HepG2 (cell line): ENCODE data around the gene NGDN. TPM values are rescaled to one million over a fixed set of nuclear protein-coding genes. Genes with fewer than 3 reads are reported as not detected.

Experiments
- GABPA ChIP-seq, 2 experiments: IDR thresholded peaks; 2 replicates each; pipeline ENCODE4 v1.6.1; 2011 to 2016; ENCODE audit warnings: low read depth in 2 of 2, low read length in 1 of 2, missing biosample characterization in 1 of 2, missing genetic modification characterization in 1 of 2
- GRHL1 ChIP-seq: sonication (generic); formaldehyde crosslinking; conservative IDR thresholded peaks from 2 replicates; pipeline ENCODE4 v1.8.0; 2022; ENCODE audit warnings: missing genetic modification reagents
- HES4 ChIP-seq: sonication (generic); formaldehyde crosslinking; IDR thresholded peaks from 2 replicates; pipeline ENCODE4 v1.9.0; 2021; ENCODE audit warnings: mild to moderate bottlenecking, missing genetic modification reagents, borderline replicate concordance
- JDP2 ChIP-seq: sonication (generic); formaldehyde crosslinking; IDR thresholded peaks from 2 replicates; pipeline ENCODE4 v1.8.1; 2022; ENCODE audit warnings: missing genetic modification reagents, borderline replicate concordance
- KMT2B ChIP-seq: IDR thresholded peaks from 2 replicates; pipeline ENCODE4 v1.6.1; 2016; ENCODE audit warnings: missing genetic modification reagents, missing compliant biosample characterization
- MAFG ChIP-seq: sonication (generic); formaldehyde crosslinking; IDR thresholded peaks from 2 replicates; pipeline ENCODE4 v1.5.1; 2020; ENCODE audit warnings: mild to moderate bottlenecking, missing genetic modification reagents
- MBD4 ChIP-seq: IDR thresholded peaks from 2 replicates; pipeline ENCODE4 v1.6.1; 2012; ENCODE audit warnings: low read length, inconsistent platforms, borderline replicate concordance
- PITX1 ChIP-seq: sonication (generic); formaldehyde crosslinking; IDR thresholded peaks from 2 replicates; pipeline ENCODE4 v1.5.1; 2020; ENCODE audit warnings: mild to moderate bottlenecking, missing genetic modification reagents
- RBAK ChIP-seq: sonication (generic); formaldehyde crosslinking; IDR thresholded peaks from 2 replicates; pipeline ENCODE4 v1.5.1; 2020; ENCODE audit warnings: mild to moderate bottlenecking, missing genetic modification reagents
- RERE ChIP-seq: IDR thresholded peaks from 2 replicates; pipeline ENCODE4 v1.6.1; 2016; ENCODE audit warnings: low read depth, missing genetic modification reagents, missing compliant biosample characterization
- TEAD2 ChIP-seq: sonication (generic); formaldehyde crosslinking; IDR thresholded peaks from 2 replicates; pipeline ENCODE4 v1.9.0; 2021; ENCODE audit warnings: missing genetic modification reagents
- ZFP37 ChIP-seq: sonication (generic); formaldehyde crosslinking; IDR thresholded peaks from 2 replicates; pipeline ENCODE4 v1.4.0; 2020; ENCODE audit warnings: missing genetic modification reagents, borderline replicate concordance
- ZFP82 ChIP-seq: sonication (generic); formaldehyde crosslinking; IDR thresholded peaks from 2 replicates; pipeline ENCODE4 v1.5.1; 2020; ENCODE audit warnings: mild to moderate bottlenecking, missing genetic modification reagents, borderline replicate concordance
- ZMYM3 ChIP-seq: sonication (generic); formaldehyde crosslinking; IDR thresholded peaks from 2 replicates; pipeline ENCODE4 v1.5.1; 2020; ENCODE audit warnings: mild to moderate bottlenecking, missing genetic modification reagents
- ZNF225 ChIP-seq: sonication (generic); formaldehyde crosslinking; IDR thresholded peaks from 2 replicates; pipeline ENCODE4 v1.4.0; 2020; ENCODE audit warnings: mild to moderate bottlenecking, missing genetic modification reagents
- ZNF263 ChIP-seq: sonication (generic); formaldehyde crosslinking; IDR thresholded peaks from 2 replicates; pipeline ENCODE4 v1.4.0; 2020; ENCODE audit warnings: missing genetic modification reagents
- ZNF891 ChIP-seq: sonication (generic); formaldehyde crosslinking; IDR thresholded peaks from 2 replicates; pipeline ENCODE4 v1.5.0; 2020; ENCODE audit warnings: mild to moderate bottlenecking, missing genetic modification reagents
- polyA plus RNA-seq, 8 experiments: library from polyadenylated mRNA; depleted of rRNA in 3 of 8; stranded (reverse) in 7 of 8; unstranded in 1 of 8; fragments of >200 nt; fragmentation: Illumina TruSeq in 4 of 8; extraction: Trizol in 4 of 8; gene quantifications; 2 replicates each; pipeline versions ENCODE4 v1.2.1 to v1.2.3, GENCODE V29; 2011 to 2016; ENCODE audit warnings: low read depth in 4 of 8, missing spikeins in 1 of 8, mixed read lengths in 1 of 8; ENCODE audit not compliant: insufficient read depth in 1 of 8
- total RNA-seq, 5 experiments: library from RNA; depleted of rRNA; stranded (reverse); fragments of >200 nt; fragmentation: Illumina TruSeq; extraction: Trizol; gene quantifications; 2 replicates each; pipeline ENCODE4 v1.2.3, GENCODE V29; 2016; ENCODE audit warnings: low read depth in 1 of 5

Gene NGDN
- total and polyA plus RNA-seq, 2 of the 13 experiments (the other 11 are each of a cell fraction or from before 2014, with no cell fraction given): 154 to 216 TPM

DNA sequence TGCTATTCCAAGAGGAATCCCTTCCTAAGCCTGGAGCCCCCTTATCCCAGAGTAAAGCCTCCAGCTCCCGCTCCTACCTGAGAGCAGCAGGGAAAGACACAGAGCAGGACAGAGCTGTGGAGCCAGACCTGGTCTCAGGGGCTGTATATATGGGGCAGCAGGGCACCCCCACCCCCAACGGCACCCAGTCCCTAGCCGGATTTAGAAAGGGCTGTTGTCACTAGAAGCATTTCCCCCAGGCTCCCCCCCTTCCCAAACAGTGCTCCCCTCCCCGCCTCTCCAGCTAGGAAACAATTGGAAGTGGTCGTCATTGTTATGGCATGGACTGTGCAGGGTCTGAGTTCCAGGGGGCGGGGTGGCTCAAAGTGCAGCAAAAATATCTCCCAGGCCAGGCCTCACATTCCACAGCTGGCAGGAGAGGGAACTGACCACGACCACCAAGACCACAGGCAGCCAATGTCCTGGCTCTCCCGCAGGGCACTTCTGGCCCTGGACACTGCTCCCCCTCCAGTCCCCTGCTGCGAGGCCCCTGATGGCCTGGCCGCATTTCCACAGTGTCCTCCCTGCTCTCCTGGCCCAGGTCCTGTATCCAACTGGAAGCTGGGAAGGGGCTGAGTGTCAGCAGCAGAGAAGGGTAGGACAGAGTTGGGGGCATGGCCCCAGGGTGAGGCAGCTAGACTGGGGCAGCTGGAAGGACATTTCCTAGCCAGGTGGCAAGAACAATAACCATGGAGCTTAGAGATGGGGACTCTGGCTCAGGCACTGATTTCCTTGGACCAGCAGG lies 33.8 kb upstream of the NGDN start, which contains the start of gene MYH7 (continued):
- no peak for TF ChIP-seq ZFP82 (CRISPR knock-in tag)
- TF ChIP-seq TEAD2 (CRISPR knock-in tag): 0 out of 2 replicates have a peak, but pooled peaks have one; percentile 56
- no peak for TF ChIP-seq MBD4
- 0 out of 2 replicates have a peak, but pooled peaks have one; percentile 80 for TF ChIP-seq ZNF891
- no peak for TF ChIP-seq JDP2 (CRISPR knock-in tag)
- TF ChIP-seq PITX1 (CRISPR knock-in tag): peak; percentile 62; the same call in 1 of the 2 replicates
- no peak for TF ChIP-seq RERE (CRISPR knock-in tag)
- TF ChIP-seq ZNF225 (CRISPR knock-in tag): peak; percentile 85; the same call in 1 of the 2 replicates
- TF ChIP-seq GABPA (IDR thresholded peaks at IDR 0.05; ENCODE audit: low read depth, low read length): no peak
- TF ChIP-seq GABPA (CRISPR knock-in tag; IDR thresholded peaks at IDR 0.05; ENCODE audit: low read depth): no peak
- 0 out of 2 replicates have a peak, but pooled peaks have one; percentile 63 for TF ChIP-seq RBAK (CRISPR knock-in tag)
- peak; percentile 78; the same call in 1 of the 2 replicates for TF ChIP-seq HES4 (CRISPR knock-in tag)
- TF ChIP-seq ZMYM3 (CRISPR knock-in tag): peak; percentile 73; the same call in 1 of the 2 replicates
- TF ChIP-seq KMT2B (CRISPR knock-in tag): no peak
- no peak for TF ChIP-seq GRHL1 (CRISPR knock-in tag)
- no peak for TF ChIP-seq MAFG (CRISPR knock-in tag)
- 0 out of 2 replicates have a peak, but pooled peaks have one; percentile 26 for TF ChIP-seq ZFP37 (CRISPR knock-in tag)
- TF ChIP-seq ZNF263 (CRISPR knock-in tag): peak; percentile 87
